ENCODE results near the gene HEXD.

Gene HEXD

DNA sequence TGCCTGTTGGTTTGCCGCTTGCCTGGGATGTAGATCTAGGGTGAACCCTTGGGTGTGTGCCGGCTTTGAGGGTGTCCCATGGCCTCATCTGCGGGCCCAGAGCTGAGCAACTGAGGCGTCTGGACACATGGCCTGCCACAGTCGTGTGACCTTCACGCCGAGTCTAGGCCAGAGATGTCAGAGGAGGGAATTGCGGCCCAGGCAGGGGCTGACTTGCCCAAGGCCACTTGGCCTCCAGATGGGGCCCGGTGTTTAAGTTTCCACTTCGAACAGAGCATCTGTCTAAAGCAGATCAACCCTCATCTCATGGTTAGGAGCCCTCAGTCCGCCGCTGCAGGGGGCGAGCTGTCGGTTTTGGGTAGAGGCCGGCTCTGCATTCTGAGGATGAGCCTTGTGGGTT is 73.4 kb downstream of the HEXD start:
- no peak for DNase-seq (ENCODE audit: low read depth)
- H3K4me3 ChIP-seq (ENCODE audit: low read depth, low read length), result no peak overlapping the region
- TF ChIP-seq, protein P1, sequence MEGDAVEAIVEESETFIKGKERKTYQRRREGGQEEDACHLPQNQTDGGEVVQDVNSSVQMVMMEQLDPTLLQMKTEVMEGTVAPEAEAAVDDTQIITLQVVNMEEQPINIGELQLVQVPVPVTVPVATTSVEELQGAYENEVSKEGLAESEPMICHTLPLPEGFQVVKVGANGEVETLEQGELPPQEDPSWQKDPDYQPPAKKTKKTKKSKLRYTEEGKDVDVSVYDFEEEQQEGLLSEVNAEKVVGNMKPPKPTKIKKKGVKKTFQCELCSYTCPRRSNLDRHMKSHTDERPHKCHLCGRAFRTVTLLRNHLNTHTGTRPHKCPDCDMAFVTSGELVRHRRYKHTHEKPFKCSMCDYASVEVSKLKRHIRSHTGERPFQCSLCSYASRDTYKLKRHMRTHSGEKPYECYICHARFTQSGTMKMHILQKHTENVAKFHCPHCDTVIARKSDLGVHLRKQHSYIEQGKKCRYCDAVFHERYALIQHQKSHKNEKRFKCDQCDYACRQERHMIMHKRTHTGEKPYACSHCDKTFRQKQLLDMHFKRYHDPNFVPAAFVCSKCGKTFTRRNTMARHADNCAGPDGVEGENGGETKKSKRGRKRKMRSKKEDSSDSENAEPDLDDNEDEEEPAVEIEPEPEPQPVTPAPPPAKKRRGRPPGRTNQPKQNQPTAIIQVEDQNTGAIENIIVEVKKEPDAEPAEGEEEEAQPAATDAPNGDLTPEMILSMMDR (IDR thresholded peaks at IDR 0.05; ENCODE audit: insufficient read depth, low read depth, low read length, missing control alignments), result no peak

Data from GM12865 (cell line).